ENCODE data around the gene ELAVL4. TPM values are rescaled to one million over a fixed set of nuclear protein-coding genes. Genes with fewer than 3 reads are reported as not detected.

Gene ELAVL4
- total RNA-seq, 1 experiment from 2014 or later, result 0.50 TPM

GRCh38 chr1:50155541-50155940 is 46.8 kb downstream of the ELAVL4 start (continued):
- TF ChIP-seq STAT6 (CRISPR knock-in tag; conservative IDR thresholded peaks at IDR 0.05; ENCODE audit: low read depth) (no peak), TCF7 (CRISPR knock-in tag; IDR thresholded peaks at IDR 0.05; ENCODE audit: low read depth) (no peak), ZNF138 (CRISPR knock-in tag; conservative IDR thresholded peaks at IDR 0.05) (no peak), NFATC4 (CRISPR knock-in tag; IDR thresholded peaks at IDR 0.05) (no peak), GTF2I (CRISPR knock-in tag; conservative IDR thresholded peaks at IDR 0.05) (no peak)

- Mint-ChIP-seq H3K36me3 (no peaks in the 10 kb centered on the region), H3K4me3 (no peak overlapping the region), H3K27me3 (ENCODE audit: low read depth) (no peaks in the 10 kb centered on the region), H3K27ac (no peak overlapping the region), H3K9me3 (no peaks in the 10 kb centered on the region), H3K4me1 (peaks cover 30% of the 10 kb centered on the region)
- ChIA-PET CTCF (no interaction called here), POLR2A (no interaction called here)
- no peak for ATAC-seq
- DNase-seq (ENCODE audit: low spot score), result no peak
- TF ChIP-seq OVOL2 (CRISPR knock-in tag; IDR thresholded peaks at IDR 0.05; ENCODE audit: borderline replicate concordance) (no peak), CTCF (IDR thresholded peaks at IDR 0.05) (no peak), ZNF396 (CRISPR knock-in tag; IDR thresholded peaks at IDR 0.05; ENCODE audit: borderline replicate concordance) (no peak), CBFB (CRISPR knock-in tag; IDR thresholded peaks at IDR 0.05; ENCODE audit: low read depth) (no peak), TEAD1 (CRISPR knock-in tag; IDR thresholded peaks at IDR 0.05) (no peak), FOXJ3 (CRISPR knock-in tag; IDR thresholded peaks at IDR 0.05; ENCODE audit: borderline replicate concordance) (no peak), ZNF232 (CRISPR knock-in tag; IDR thresholded peaks at IDR 0.05) (no peak), ZNF281 (CRISPR knock-in tag; IDR thresholded peaks at IDR 0.05) (no peak), ATF2 (CRISPR knock-in tag; IDR thresholded peaks at IDR 0.05; ENCODE audit: borderline replicate concordance, low read depth) (no peak), GTF2I (CRISPR knock-in tag; conservative IDR thresholded peaks at IDR 0.05) (no peak), ZNF317 (CRISPR knock-in tag; IDR thresholded peaks at IDR 0.05; ENCODE audit: borderline replicate concordance, low read depth) (no peak), EMX1 (CRISPR knock-in tag; IDR thresholded peaks at IDR 0.05) (no peak), PRDM15 (CRISPR knock-in tag; IDR thresholded peaks at IDR 0.05) (no peak), CREB1 (CRISPR knock-in tag; IDR thresholded peaks at IDR 0.05) (no peak), ESRRA (CRISPR knock-in tag; IDR thresholded peaks at IDR 0.05; ENCODE audit: borderline replicate concordance) (no peak), TEAD4 (CRISPR knock-in tag; IDR thresholded peaks at IDR 0.05) (no peak)
Observed at GRCh38 chr1:50156241-50157010, 47.7 kb downstream of the ELAVL4 start.
